ENCODE results near the gene ADAT1.

DNA sequence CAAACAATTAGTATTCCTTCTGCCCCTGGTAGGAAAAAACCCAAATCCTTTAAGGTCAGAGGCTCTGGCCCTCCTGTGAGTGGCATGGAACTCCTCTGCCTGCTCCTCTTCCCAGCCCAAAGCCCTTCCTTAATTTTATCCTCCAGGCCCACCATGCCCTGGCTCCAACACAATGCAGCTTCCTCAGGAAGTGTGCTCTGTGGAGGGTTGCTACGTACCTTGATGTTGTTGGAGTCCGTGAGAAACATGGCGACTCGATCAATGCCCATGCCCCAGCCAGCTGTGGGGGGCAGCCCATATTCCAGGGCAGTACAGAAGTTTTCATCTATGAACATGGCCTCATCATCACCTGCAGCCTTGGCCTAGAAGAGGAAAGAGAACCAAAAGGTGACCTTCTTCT lies 5.3 kb upstream of the ADAT1 start:
- TF ChIP-seq POLR2A (IDR thresholded peaks at IDR 0.05) = no peak
- TF ChIP-seq, protein P1, sequence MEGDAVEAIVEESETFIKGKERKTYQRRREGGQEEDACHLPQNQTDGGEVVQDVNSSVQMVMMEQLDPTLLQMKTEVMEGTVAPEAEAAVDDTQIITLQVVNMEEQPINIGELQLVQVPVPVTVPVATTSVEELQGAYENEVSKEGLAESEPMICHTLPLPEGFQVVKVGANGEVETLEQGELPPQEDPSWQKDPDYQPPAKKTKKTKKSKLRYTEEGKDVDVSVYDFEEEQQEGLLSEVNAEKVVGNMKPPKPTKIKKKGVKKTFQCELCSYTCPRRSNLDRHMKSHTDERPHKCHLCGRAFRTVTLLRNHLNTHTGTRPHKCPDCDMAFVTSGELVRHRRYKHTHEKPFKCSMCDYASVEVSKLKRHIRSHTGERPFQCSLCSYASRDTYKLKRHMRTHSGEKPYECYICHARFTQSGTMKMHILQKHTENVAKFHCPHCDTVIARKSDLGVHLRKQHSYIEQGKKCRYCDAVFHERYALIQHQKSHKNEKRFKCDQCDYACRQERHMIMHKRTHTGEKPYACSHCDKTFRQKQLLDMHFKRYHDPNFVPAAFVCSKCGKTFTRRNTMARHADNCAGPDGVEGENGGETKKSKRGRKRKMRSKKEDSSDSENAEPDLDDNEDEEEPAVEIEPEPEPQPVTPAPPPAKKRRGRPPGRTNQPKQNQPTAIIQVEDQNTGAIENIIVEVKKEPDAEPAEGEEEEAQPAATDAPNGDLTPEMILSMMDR (IDR thresholded peaks at IDR 0.05) = no peak
